Measurements from ENCODE around the gene MRPL43.

The MRPL43 gene

GRCh38 chr10:101010329-101010728, 23.0 kb upstream of the MRPL43 start:
- Histone ChIP-seq H3K4me1 (peaks cover 18% of the 10 kb centered on the region), H3K9me3 (no peaks in the 10 kb centered on the region), H3K4me3 (ENCODE audit: low read depth, low read length) (no peak overlapping the region), H3K36me3 (peaks cover 18% of the 10 kb centered on the region), H3K27me3 (no peaks in the 10 kb centered on the region)
- TF ChIP-seq CTCF (IDR thresholded peaks at IDR 0.05; ENCODE audit: low read depth, low read length), result no peak
- DNase-seq, result no peak

GRCh38 chr10:101008823-101009423, 21.6 kb upstream of the MRPL43 start:
- H3K4me3 ChIP-seq (ENCODE audit: low read depth, low read length), result no peak overlapping the region
- TF ChIP-seq CTCF (IDR thresholded peaks at IDR 0.05; ENCODE audit: low read depth, low read length), result no peak
- peaks cover 18% of the 10 kb centered on the region for H3K4me1 ChIP-seq
- no peak for DNase-seq
- H3K36me3 ChIP-seq, result peaks cover 30% of the 10 kb centered on the region
- no peaks in the 10 kb centered on the region for H3K27me3 ChIP-seq
- no peaks in the 10 kb centered on the region for H3K9me3 ChIP-seq

GRCh38 chr10:101007915-101008822, 20.9 kb upstream of the MRPL43 start:
- peaks cover 37% of the 10 kb centered on the region for H3K36me3 ChIP-seq
- TF ChIP-seq CTCF (IDR thresholded peaks at IDR 0.05; ENCODE audit: low read depth, low read length), result no peak
- no peaks in the 10 kb centered on the region for H3K9me3 ChIP-seq
- peaks cover 15% of the 10 kb centered on the region for H3K4me1 ChIP-seq
- H3K27me3 ChIP-seq, result no peaks in the 10 kb centered on the region
- no peak overlapping the region for H3K4me3 ChIP-seq (ENCODE audit: low read depth, low read length)
- DNase-seq, result no peak

GRCh38 chr10:101007099-101007711, 19.9 kb upstream of the MRPL43 start:
- no peaks in the 10 kb centered on the region for H3K9me3 ChIP-seq
- H3K27me3 ChIP-seq, result no peaks in the 10 kb centered on the region
- H3K4me3 ChIP-seq (ENCODE audit: low read depth, low read length), result no peak overlapping the region
- no peak for DNase-seq
- no peak for TF ChIP-seq CTCF (IDR thresholded peaks at IDR 0.05; ENCODE audit: low read depth, low read length)
- peaks cover 13% of the 10 kb centered on the region for H3K4me1 ChIP-seq
- H3K36me3 ChIP-seq, result peaks cover 43% of the 10 kb centered on the region

GRCh38 chr10:101006593-101007098, 19.3 kb upstream of the MRPL43 start:
- DNase-seq, result peak; percentile 68
- Histone ChIP-seq H3K27me3 (no peaks in the 10 kb centered on the region), H3K4me3 (ENCODE audit: low read depth, low read length) (no peak overlapping the region), H3K9me3 (no peaks in the 10 kb centered on the region), H3K4me1 (peaks cover 13% of the 10 kb centered on the region), H3K36me3 (peaks cover 43% of the 10 kb centered on the region)
- TF ChIP-seq CTCF (IDR thresholded peaks at IDR 0.05; ENCODE audit: low read depth, low read length), result no peak
